PFSK-1 (cell line): Measurements from ENCODE around the gene MVP.
A peak's percentile ranks its signal among the peaks of the same experiment; 100 is the strongest.

Source experiments
- FOXP2 ChIP-seq: optimal IDR thresholded peaks from 2 replicates; pipeline ENCODE3; 2011; ENCODE audit warnings: borderline replicate concordance, control low read depth, inconsistent platforms; ENCODE audit not compliant: insufficient read depth; ENCODE audit errors: extremely low read length, extremely low read depth
- POLR2AphosphoS5 ChIP-seq: IDR thresholded peaks from 2 replicates; pipeline ENCODE4 v1.6.1; 2012; ENCODE audit warnings: low read depth, mild to moderate bottlenecking, control low read depth, low read length, moderate library complexity
- SIN3A ChIP-seq: IDR thresholded peaks from 2 replicates; pipeline ENCODE4 v1.6.1; 2012; ENCODE audit warnings: mild to moderate bottlenecking, low read length, moderate library complexity, borderline replicate concordance; ENCODE audit not compliant: insufficient read depth
- TAF1 ChIP-seq: IDR thresholded peaks from 2 replicates; pipeline ENCODE4 v1.6.1; 2012; ENCODE audit warnings: low read length, control low read depth, borderline replicate concordance; ENCODE audit not compliant: insufficient read depth
- TF ChIP-seq, protein P1 (sequence below), 2 experiments: IDR thresholded peaks; 2 replicates each; pipeline versions ENCODE4 v1.6.1 to v1.8.0; 2011 to 2012; ENCODE audit warnings: low read depth in 2 of 2, low read length in 2 of 2, control low read depth in 1 of 2, inconsistent platforms in 1 of 2, mild to moderate bottlenecking in 1 of 2, moderate library complexity in 1 of 2; ENCODE audit not compliant: insufficient read depth in 1 of 2

Gene MVP

DNA sequence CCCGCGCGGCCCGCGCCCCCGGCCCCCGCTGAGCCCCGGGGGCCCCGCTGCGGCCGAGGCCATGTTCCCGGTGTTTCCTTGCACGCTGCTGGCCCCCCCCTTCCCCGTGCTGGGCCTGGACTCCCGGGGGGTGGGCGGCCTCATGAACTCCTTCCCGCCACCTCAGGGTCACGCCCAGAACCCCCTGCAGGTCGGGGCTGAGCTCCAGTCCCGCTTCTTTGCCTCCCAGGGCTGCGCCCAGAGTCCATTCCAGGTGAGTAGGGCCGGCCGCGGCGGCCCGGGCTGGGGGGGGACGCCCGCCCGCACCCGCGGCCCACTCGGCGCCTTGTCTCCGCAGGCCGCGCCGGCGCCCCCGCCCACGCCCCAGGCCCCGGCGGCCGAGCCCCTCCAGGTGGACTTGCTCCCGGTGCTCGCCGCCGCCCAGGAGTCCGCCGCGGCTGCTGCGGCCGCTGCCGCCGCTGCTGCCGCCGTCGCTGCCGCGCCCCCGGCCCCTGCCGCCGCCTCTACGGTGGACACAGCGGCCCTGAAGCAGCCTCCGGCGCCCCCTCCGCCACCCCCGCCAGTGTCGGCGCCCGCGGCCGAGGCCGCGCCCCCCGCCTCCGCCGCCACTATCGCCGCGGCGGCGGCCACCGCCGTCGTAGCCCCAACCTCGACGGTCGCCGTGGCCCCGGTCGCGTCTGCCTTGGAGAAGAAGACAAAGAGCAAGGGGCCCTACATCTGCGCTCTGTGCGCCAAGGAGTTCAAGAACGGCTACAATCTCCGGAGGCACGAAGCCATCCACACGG lies 13.4 kb upstream of the MVP start:
- TF ChIP-seq SIN3A = peak; percentile 63; the same call in 1 of the 2 replicates
- TF ChIP-seq, protein P1, sequence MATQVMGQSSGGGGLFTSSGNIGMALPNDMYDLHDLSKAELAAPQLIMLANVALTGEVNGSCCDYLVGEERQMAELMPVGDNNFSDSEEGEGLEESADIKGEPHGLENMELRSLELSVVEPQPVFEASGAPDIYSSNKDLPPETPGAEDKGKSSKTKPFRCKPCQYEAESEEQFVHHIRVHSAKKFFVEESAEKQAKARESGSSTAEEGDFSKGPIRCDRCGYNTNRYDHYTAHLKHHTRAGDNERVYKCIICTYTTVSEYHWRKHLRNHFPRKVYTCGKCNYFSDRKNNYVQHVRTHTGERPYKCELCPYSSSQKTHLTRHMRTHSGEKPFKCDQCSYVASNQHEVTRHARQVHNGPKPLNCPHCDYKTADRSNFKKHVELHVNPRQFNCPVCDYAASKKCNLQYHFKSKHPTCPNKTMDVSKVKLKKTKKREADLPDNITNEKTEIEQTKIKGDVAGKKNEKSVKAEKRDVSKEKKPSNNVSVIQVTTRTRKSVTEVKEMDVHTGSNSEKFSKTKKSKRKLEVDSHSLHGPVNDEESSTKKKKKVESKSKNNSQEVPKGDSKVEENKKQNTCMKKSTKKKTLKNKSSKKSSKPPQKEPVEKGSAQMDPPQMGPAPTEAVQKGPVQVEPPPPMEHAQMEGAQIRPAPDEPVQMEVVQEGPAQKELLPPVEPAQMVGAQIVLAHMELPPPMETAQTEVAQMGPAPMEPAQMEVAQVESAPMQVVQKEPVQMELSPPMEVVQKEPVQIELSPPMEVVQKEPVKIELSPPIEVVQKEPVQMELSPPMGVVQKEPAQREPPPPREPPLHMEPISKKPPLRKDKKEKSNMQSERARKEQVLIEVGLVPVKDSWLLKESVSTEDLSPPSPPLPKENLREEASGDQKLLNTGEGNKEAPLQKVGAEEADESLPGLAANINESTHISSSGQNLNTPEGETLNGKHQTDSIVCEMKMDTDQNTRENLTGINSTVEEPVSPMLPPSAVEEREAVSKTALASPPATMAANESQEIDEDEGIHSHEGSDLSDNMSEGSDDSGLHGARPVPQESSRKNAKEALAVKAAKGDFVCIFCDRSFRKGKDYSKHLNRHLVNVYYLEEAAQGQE (IDR thresholded peaks at IDR 0.05; ENCODE audit: insufficient read depth in 1 of 2, low read depth in 2 of 2, low read length in 2 of 2) = no peak
- TF ChIP-seq TAF1 = 0 out of 2 replicates have a peak, but pooled peaks have one; percentile 62

DNA sequence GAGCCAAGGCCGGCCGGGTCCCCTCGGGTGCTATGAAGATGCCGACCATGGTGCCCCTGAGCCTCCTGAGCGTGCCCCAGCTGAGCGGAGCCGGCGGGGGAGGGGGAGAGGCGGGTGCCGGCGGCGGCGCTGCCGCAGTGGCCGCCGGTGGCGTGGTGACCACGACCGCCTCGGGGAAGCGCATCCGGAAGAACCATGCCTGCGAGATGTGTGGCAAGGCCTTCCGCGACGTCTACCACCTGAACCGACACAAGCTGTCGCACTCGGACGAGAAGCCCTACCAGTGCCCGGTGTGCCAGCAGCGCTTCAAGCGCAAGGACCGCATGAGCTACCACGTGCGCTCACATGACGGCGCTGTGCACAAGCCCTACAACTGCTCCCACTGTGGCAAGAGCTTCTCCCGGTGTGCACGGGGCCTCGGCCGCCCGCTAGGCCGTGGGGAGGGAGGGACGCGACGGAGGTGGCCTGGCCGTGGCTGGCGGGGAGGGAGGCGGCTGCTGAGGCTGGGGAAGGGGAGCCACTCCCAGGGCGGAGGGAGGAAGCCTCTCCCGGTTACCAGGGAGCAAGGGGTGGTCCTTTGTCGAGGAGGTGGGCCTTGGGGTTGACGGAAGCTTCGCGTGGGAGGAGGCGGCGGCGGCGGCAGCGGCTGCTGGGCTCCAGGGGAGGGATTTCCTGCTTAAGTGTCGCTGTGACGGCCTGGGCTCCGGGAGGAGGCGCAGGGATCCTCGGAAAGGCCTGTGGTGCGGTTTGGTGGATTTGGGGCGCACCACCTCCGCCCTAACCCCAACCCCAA lies 12.6 kb upstream of the MVP start:
- TF ChIP-seq FOXP2 (no peak), SIN3A (peak; percentile 47; the same call in 1 of the 2 replicates), POLR2AphosphoS5 (peak; percentile 78), TAF1 (no peak)
- TF ChIP-seq, protein P1 (IDR thresholded peaks at IDR 0.05; ENCODE audit: insufficient read depth in 1 of 2, low read depth in 2 of 2, low read length in 2 of 2) = peak in 1 of 2 experiments; percentile 53; a peak in 1 of 4 replicates

DNA sequence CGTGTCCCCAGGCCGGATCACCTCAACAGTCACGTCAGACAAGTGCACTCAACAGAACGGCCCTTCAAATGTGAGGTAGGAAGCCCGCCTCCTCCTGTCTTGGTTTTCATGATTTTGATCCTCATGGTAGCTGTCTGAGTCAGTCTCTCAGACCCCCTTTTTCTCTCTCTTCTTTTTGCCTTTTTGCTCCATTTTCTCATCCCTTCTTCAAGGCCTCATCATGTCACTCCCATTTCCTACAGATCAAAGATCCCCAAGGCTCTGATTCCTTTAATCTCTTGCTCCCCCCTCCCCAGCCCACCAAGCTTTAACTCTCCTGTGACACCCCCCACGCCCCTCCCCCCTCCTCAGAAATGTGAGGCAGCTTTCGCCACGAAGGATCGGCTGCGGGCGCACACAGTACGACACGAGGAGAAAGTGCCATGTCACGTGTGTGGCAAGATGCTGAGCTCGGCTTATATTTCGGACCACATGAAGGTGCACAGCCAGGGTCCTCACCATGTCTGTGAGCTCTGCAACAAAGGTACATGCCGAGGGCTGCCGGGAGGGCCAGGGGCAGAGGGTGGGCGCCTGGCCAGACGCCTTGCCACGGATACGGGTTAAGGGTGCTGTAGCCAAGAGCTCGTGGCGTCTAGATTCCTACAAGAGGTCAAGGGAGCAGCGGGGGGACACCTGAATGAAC lies 11.9 kb upstream of the MVP start:
- TF ChIP-seq SIN3A (no peak), TAF1 (no peak), POLR2AphosphoS5 (no peak; the same call in 1 of the 2 replicates), FOXP2 (no peak)
- TF ChIP-seq, protein P1 (IDR thresholded peaks at IDR 0.05; ENCODE audit: insufficient read depth in 1 of 2, low read depth in 2 of 2, low read length in 2 of 2) = no peak

- no peak for TF ChIP-seq FOXP2
- TF ChIP-seq TAF1 = no peak
- TF ChIP-seq, protein P1 (IDR thresholded peaks at IDR 0.05; ENCODE audit: insufficient read depth in 1 of 2, low read depth in 2 of 2, low read length in 2 of 2) = no peak
- no peak for TF ChIP-seq POLR2AphosphoS5
- TF ChIP-seq SIN3A = no peak
These were observed 11.1 kb upstream of the MVP start for GRCh38 chr16:29809031-29809747.
